Measurements from ENCODE around the gene TNXB.

The TNXB gene

DNA sequence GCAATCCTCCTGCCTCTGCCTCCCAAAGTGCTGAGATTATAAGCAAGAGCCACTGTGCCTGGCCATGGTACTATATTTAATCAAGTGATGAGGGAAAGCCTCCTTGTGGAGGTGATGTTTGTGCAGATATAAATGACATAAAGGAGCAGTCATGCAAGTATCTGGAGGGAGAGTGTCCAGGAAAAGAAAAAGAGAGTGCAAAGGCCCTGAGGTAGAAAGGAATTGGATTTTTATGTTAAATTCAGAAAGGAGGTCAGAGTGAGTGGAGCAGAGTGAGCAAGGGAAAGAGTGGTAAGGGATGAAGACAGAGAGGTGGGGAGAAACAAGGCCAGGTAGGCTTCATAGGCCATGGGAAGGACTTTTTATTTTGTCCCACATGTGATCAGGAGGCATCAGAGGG is 28.3 kb upstream of the TNXB start:
- no peak for DNase-seq

DNA sequence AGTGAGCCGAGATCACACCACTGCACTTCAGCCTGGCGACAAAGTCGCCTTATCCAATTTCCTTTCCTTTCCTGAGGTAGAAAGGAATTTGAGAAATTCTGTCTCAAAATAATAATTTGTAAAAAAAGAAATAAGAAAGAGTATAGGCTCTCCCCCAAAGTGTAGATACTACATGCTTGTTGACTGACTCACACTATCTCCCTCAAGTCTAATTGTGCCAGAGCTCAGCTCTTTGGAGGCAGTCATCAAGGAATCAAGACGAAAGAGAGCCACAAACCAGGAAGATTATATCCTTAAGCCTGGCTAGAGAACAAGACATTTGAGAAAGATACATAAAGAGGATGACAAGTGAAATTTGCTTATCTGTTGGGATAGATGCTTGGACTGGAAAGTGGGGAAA is 24.6 kb upstream of the TNXB start:
- DNase-seq, result no peak

DNA sequence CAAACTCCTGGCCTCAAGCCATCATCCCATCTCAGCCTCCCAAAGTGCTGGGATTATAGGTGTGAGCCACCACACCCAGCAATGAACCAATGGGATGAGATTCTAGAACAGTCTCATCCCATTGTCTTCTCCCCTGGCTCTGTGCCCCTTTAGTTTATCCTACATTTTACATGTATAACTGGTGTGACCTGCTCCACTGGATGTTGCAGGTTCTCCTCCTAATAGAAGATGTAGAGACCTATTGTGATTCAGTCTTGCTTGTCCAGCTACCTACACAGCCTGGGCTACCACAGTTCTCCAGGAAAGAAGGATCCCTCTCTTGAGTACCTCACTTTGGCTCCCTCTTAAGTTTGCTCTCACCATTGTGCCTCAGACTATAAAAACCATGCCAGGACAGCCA is 23.0 kb upstream of the TNXB start:
- DNase-seq, result no peak

DNA sequence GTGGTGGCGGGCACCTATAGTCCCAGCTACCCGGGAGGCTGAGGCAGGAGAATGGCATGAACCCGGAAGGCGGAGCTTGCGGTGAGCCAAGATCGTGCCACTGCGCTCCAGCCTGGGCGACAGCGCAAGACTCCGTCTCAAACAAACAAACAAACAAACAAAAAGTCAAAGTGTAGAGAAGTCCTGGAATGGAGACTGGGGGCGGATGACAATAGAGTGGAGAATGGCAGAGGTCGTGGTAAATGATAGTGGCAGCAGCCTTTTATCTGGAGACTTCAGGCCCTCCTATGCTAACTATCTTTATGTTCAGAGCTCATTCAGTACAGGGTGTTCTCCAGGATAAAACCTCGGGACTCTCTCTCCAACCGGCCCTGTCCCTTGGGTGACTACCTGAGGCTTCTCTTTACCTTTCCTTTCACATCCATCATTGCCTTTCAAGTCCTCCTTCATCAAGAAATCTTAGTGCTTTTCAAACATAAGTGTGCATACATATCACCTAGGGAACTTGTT is 22.4 kb upstream of the TNXB start:
- DNase-seq, result no peak

DNA sequence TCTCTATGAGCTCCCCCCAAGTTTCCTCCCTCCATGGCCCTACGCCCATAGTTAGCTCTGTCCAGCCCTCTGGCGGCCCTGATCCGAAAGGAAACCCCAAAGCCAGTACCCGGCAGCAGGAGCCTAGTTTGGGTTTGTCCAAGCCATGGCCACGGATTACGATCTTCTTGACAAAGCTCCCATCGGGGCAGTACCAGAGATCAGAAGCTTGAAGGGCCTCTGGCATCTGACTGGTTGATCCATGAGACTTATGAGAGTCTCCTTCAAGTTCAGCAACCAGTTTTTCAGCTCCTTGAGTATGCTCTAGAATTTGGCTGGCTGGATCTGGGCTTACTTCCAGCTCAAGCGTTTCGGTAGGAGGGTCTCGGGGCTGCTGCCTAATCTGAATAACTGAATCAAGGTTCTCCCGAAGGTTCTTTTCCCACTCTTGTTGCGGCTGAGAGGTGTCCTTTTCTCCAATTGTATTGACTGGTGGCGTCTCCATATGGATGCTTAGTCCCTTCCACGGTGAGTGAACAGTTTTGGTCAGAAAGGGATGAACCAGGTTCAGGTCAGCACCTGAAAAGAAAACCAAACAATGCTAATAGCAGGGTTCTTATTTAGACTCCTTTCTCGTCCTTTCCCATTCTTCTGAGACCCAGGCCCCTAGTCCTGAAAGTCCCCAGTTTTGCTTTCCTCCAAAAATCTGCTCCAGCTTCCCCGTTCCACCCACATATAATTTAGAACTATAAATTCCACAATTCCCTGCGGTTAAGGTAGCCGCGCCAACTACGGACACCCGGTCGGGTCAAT is 20.4 kb upstream of the TNXB start:
- no peak for DNase-seq

DNA sequence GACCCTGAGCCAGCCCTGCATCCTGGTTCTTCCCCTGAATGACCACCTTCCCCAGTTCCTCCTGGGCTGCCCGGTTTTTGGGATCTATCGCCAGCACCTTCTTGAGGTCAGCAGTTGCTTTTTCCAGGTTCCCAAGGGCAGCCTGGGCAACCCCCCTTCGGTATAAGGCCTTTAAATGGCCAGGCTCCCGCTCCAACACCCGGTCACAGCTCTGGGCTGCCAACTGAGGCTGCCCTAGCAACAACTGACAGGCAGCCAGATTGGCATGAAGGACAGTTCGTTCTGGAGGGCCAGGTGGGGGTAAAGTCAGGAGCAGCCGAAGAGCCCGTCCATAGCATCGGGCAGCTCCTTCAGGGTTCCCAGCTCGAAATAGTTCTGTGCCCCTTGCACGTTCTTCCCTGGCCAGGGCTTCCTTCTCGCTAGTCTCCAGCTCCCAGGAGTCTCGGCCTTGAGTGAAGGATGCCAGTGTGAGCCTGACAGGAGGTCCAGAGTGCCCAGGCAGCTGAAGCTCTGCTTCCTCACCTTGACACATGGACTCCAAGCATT is 19.7 kb upstream of the TNXB start:
- no peak for DNase-seq

DNA sequence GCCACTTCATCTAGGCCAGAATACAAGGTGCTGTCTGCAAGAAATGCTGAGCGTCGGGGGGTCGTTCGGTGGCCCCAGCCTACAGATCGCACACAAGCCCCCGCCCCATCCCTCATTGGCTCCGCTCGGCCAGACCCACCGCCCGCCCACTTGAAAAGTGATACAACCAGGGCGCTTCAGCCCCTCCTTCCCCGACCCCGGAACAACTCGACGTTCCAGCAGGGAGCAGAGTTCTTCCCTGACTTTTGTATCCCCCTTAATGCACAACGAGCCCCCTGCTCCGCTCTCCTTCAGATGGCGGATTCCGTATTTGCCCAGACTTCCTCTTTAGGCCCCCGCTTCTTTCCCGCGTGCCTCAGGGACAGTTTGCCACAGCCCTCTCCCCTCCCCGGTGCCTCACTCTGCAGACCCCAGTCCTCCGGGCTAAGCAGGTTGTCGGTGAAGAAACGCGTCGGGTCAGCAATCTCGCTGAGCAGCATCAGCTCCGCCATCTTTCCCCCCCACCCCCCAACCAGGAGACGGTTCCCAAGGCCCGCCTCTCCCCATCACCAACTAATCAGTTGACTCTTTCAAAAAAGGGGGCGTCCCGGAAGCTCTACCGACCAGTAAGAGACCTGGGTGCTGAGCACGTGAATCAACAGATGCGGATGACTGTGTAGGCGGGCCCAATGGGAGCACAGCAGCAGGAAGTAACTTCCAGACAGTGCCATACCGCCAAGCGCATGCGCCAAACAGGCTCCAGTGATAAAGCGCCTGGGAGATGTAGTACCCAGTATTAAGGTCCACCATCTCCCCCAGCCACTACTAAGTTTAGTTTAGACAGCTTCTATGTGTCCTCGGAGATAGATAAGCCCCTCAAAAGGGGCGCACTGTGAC is 18.8 kb upstream of the TNXB start, which contains the start of gene ATF6B:
Gene ATF6B, minus strand, starts transcription at position 530 of the 876 bp plus-strand sequence. Its CDS starts 39 bp downstream, at position 491.
- DNase-seq, result peak; percentile 97

DNA sequence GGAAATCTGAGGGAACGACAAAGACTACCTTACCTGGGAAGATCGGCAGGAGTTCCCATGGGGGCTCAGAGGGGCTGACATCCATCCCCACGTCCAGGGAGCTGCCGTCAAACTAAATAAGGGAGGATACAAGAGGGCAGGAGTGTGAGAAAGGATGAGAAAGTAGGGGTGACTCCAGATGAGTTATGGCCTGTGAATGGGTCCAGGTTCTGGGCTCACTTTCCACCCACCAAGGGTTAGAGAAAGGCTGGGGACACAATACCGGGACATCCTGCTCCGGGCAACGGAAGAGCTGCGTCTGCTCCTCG is 18.2 kb upstream of the TNXB start:
- DNase-seq, result no peak

DNA sequence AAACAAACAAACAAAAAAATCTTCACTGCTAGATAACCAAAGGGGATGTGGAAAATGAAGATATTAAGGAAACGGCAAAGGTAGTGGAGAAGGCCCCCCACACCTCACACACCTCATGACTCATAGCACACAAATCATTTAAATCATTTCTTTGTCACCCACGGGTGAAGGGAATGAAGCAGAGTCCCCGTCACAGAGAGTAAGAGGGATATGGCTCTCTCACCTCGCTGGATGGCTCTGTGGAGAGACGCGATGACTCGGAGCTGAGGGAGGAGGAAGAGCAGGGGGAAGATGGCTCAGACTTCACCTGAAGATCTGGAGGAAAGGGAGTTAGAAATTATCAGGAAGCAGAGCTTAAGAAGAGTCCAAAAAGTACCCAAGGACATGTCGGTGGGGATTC is 17.7 kb upstream of the TNXB start:
- no peak for DNase-seq

DNA sequence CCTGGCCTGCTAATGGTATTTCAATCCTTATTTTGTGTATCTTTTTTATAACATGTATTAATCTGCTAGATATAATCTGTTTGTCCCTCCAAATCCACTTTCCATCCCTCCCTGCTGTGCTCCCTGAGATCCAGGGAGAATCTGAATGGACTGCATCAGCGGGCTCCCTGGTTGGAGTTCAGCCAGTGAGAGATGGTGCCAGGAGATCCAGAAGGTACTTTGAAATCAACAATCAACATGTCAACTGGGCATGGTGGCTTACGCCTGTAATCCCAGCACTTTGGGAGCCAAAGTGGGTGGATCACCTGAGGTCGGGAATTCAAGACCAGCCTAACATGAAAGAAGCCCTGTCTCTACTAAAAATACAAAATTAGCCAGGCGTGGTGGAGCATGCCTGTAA is 14.5 kb upstream of the TNXB start:
- no peak for DNase-seq

DNA sequence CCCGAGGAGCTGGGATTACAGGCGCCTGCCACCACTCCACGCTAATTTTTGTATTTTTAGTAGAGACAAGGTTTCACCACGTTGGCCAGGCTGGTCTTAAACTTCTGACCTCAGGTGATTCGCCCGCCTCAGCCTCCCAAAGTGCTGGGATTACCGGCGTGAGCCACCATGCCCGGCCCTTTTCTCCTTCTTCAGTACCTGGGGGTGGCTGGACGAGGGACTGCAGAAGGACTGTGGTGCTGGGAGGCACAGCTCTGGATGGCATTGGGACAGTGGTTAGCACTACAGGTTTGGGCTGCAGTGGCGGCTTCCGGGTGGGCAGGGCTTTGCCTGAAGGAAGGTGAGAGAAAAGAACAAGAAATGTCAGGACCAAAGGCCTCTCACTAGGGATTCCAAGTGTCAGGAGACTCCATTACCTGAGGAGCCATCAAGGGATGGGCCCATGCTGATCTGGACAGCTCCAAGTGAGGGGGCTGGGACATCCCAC is 11.5 kb upstream of the TNXB start:
- DNase-seq, result no peak

DNA sequence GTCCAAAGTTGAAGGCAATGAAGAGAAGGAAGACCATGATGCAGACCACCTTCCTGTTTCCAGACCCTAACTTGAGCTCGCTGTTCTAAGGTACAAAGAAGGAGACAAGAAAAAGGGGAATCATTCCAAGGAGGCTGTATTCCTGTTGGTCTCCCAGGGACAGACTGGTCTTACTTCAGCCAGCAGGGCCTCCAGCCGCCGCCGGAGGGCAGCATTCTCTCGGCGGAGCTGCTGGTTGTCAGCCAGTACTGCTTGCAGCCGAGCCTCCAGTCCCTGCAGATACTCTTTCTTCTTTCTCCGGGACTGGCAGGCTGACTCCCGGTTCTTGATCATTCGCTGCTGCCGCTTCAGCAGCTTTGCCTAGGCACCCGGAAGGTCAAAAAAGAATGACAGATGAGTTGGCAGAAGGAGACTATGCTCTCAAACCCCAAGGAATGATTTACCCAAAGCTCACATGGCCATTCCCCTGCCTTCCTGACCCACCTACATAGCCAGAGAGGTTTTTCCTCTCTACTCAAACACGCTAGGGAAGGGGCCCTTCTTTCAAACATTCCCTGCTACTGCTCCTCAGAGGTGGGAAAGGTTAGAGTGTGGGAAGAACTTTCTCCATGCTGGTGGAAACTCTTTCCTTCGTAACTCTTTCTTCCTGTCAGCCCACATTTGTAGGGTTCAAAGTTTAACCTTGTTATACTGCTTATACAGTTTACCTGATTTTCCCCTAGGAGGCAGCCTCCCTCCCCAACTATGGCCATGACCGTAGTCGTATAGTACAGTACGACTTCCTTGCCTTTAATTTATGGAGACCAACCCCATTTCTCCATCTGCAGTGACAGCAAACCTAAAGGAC is 9.9 kb upstream of the TNXB start:
- peak; percentile 78 for DNase-seq

DNA sequence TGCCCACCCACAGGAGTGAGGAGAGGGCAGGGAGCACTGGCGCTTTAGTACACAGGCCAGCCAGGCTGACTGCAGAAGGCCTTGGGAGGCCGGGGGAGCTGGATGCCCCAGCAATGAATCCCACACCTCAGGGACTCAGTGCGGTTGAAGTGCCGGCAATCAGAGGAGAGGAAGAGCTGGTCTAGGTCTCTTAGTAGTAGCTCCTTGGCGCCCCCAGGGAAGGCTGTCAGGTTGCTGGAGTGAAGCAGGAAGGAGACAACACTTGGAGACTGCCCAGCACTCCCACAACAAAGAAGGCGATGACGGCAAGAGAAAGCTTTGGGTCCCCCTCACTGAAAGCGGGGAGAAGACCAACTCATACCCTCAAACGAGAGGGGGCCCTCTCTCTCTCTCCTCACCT is 8.3 kb upstream of the TNXB start:
- DNase-seq, result no peak

DNA sequence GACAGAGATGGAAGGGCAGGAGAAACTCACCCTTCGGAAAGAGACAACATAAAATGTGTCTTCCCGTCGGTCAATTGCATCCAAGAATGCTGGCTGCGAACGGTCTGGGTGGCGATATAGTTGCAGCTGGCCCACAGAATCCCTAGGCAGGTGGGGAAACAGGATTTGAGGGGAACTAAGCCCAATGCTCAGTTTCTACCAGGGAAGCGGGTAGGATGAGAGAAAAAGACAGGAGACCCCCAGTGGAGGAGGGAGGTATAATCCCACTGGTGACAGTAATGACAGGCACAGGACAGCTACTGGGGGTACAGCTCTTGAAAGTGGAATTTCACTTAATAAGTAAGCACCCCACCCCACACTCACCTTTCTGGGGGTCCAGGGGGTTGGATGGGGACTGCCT is 7.5 kb upstream of the TNXB start:
- DNase-seq, result no peak

DNA sequence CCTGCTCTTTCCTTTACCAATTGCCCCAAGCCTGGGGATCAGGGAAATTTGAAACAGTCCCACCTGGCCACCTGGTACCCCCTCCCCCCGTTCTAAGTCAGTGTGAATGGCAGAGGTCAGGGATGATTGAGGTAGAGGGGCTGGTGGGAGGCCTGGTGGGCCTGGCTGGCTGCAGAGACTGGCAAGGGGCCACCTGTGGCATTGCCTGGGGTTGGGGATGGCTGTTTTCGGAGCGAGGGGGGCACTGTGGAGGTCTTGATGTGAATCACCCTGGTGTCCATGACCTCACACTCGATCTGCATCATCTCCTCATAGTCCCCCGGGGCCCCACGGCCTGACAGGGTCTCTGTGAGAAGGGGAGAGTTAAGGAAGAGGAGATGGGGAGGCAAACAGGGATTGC is 6.5 kb upstream of the TNXB start:
- no peak for DNase-seq

DNA sequence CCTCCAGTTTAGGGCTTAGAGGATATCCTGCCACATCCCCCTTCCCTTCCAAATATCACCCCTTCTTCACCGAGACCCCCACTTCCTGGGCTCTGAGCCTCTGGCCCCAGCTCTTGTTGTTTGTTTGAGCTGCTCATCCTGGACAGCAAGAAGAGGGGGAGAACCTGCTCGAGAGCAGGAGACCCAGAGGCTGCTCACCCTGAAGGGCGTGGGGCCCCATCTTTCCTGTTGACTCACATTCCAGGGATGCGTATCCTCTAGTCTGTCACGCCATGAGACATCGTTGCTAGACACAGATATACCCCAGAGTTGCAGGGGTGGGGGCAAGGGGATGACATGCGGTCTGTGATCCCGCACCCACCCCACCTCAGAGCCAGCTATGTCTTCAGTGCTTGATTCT is 5.7 kb upstream of the TNXB start:
- DNase-seq, result no peak

DNA sequence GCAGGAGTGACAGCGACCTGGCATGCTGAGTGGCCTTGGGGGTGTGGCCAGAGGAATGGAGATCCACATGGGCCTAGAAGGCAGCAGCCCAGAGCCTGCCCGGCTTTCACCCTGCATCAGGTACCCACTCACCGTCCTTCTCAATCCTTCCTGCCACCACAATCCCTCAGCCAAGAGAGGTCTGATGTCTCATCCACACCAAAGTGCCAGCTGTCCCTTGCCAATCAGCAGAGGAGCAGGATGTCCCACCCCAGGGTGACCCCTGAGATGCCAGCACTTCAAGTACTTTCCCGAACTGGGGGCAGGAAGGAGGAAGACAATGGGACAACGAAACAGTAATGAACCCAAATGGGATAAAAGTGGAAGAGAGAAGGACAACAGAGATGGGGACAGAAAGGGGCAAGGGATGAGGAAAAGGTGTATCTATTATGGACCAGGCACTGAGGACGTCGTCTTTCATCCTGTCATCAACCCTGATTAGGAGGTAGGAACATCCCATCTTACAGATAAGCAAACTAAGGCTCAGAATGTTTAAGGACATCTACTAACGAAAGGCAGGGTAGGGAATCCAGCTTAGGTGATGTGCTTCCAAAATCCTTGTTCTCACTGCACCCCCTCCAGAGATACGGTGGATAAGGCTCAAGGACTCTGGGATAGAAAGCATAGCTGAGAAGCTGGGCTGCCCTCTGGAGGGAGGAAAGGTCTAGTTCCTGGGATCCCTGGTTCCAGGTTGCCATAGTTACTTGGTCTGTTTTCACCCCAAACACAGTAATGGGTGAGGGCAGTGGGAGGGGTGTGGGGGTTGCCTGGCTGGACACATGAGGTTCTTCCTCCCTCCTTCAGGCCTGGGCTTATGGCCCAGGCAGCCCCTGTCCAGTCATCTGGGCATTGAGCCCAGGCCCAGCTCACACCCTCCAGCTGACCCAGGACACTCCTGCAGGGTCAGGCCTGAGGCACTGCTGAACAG is 4.5 kb upstream of the TNXB start:
- DNase-seq, result no peak

DNA sequence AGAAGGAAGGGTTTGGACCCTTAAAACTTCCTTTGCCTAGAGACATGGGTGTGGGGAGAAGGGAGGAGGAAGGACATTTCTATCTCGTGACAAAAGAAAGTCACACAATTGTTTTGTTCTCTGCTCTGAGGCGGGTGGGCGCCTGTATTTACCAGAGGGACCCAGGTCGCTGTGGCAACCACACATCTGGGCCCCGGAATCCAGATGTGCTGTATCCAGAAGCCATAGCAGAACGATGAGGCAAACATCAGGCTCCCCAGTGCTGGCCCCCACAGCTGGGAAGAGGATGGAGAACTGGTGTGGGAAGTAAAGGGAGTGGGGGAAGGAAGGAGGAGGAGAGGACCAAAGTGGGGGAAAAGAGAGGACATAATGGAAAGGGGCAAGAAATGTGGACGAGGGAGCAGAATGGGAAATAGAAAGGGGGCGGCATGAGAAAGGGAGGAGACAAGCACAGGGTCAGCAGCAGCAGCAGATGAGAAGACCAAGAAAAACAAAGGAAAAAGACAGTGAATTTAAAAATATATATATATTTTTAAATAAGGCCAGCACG is 3.4 kb upstream of the TNXB start:
- DNase-seq, result no peak

DNA sequence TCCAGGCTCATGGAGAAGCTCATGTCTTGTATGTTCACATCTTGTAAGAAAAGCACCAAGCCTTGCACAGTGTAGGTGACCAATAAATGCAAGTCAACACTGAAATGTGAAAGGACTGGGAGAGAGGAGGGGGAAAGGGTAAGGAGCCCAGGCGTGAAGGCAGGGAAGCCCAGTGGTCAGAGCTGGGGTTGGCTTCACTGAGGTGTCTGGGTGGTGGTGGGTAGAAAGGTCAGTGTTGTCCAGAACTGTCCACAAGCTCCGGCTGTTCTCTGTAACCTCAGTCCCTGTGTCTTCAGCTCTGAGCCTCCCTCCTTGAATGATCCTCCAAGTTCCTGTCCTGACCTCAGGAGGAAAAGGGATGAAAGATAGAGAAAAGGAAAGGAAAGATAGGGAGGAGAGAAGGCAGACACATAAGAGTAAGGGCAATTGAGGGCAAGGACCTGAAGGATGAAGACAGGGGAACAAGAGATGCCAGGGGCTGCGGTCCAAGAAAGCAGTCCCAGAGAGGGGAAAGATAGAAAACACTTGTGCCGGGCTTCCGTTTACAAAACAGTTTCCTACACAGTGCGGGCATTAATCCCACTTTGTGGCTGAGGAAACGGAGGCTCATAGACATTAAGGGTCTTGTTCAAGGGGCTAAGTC is 2.4 kb upstream of the TNXB start:
- DNase-seq, result no peak

DNA sequence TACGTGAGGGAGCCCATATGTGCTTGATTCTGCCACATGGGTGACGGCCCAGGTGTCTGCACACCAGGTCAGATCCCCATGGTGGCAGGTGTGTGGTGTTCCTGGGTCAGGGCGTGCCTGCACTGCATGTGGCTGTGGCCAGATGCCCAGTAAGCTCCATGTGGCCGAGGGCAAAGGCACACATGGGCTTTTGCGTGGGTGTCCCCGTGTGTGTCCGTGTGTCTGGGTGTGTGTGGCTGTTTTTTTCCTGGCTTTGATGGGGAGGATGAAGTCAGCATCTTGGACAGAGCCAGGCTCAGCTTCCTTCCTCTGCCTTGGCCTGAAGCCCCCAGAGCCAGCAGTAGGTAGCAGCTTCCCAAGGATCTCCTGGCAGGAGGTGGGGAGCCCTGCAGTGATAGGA is 1.5 kb upstream of the TNXB start:
- no peak for DNase-seq

DNA sequence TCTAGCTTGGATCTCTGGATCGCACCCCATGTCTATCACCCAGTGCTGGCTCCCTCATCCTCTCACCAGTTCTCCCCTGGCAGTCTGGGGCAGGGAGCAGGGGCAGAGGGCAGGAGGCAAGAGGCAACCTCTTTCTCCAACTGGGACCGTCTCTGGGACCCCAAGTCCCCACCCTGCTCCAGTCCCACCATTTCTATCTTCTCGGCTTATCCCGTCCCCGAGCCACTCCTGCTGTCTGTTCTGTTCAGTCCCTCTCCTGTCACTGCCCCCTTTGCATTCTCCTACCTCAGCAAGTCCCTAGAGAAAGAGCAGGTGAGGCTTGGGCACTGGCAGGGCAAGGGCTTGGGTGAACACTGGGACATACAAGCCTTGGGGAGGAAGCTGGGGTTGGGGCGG is 625 bp upstream of the TNXB start:
- no peak for DNase-seq

Data from CD4-positive, alpha-beta T cell treated with Interleukin-17A for 4 hours (primary cell).